Colonic mucosa (tissue), 4 donors: ENCODE data around the gene VEPH1. TPM values are rescaled to one million over a fixed set of nuclear protein-coding genes. Genes with fewer than 3 reads are reported as not detected.

Experiments used
- DNase-seq: peaks from one replicate; pipeline ENCODE4 v3.0.0-alpha.2; 2020
- H3K27ac ChIP-seq: fragments of 200-600 bp; one replicate; pipeline ENCODE4 v1.8.0; 2021
- H3K27me3 ChIP-seq: fragments of 200-600 bp; one replicate; pipeline ENCODE4 v1.8.0; 2021
- H3K36me3 ChIP-seq: fragments of 200-600 bp; one replicate; pipeline ENCODE4 v1.8.0; 2021
- H3K4me1 ChIP-seq: fragments of 200-600 bp; one replicate; pipeline ENCODE4 v1.8.0; 2021; ENCODE audit warnings: mild to moderate bottlenecking
- H3K4me3 ChIP-seq: fragments of 200-600 bp; one replicate; pipeline ENCODE4 v1.8.0; 2021
- H3K9ac ChIP-seq, 2 donors: one replicate each; pipeline ENCODE4 v1.7.0; 2013; ENCODE audit warnings: control low read depth in 2 of 2, low read depth in 2 of 2, low read length in 2 of 2
- H3K9me3 ChIP-seq: fragments of 200-600 bp; one replicate; pipeline ENCODE4 v1.8.0; 2021
- CTCF ChIP-seq: fragments of 200-600 bp; IDR thresholded peaks from one replicate; pipeline ENCODE4 v1.8.0; 2022; ENCODE audit warnings: antibody characterized with exemption, mild to moderate bottlenecking
- intact Hi-C: fragments of 100-400 bp; cut with DNase I; formaldehyde crosslinking; loops from one replicate; pipeline ENCODE4 v1.14.1; 2022
- total RNA-seq, 2 donors: library from RNA; stranded (reverse); fragmentation: NEBNext Ultra II Directional in 1 of 2; extraction: Animal tissue kit (Norgen Biotek cat#: 25700) in 1 of 2; gene quantifications; one replicate each; pipeline ENCODE4 v1.2.1, GENCODE V29; 2021
- donor health status: healthy.
- donor health status: DM: no; HTN: no; CAD: no.
- donor health status: DM: no; HTN: no; CAD: no.

The VEPH1 gene
- total RNA-seq, 2 donors from 2014 or later: 1.3 to 2.7 TPM

- no peak for TF ChIP-seq CTCF
- no peaks in the 10 kb centered on the region for H3K9me3 ChIP-seq
- no peak overlapping the region for H3K4me3 ChIP-seq
- no peak overlapping the region for H3K9ac ChIP-seq
- H3K27me3 ChIP-seq: no peaks in the 10 kb centered on the region
- no peaks in the 10 kb centered on the region for H3K4me1 ChIP-seq
- H3K36me3 ChIP-seq: no peaks in the 10 kb centered on the region
- intact Hi-C loops: no loop called here
- H3K27ac ChIP-seq: no peak overlapping the region
- no peak for DNase-seq
Observed at GRCh38 chr3:157373783-157374182, 129.4 kb downstream of the VEPH1 start.

- Histone ChIP-seq H3K9ac (no peak overlapping the region), H3K27me3 (no peaks in the 10 kb centered on the region), H3K27ac (no peak overlapping the region), H3K4me1 (no peaks in the 10 kb centered on the region), H3K4me3 (no peak overlapping the region), H3K9me3 (no peaks in the 10 kb centered on the region), H3K36me3 (no peaks in the 10 kb centered on the region)
- intact Hi-C loops: no loop called here
- no peak for DNase-seq
- no peak for TF ChIP-seq CTCF
Observed at GRCh38 chr3:157370867-157371266, 132.3 kb downstream of the VEPH1 start.

- DNase-seq: no peak
- intact Hi-C loops: no loop called here
- TF ChIP-seq CTCF: no peak
- no peaks in the 10 kb centered on the region for H3K36me3 ChIP-seq
- H3K4me1 ChIP-seq: no peaks in the 10 kb centered on the region
- no peak overlapping the region for H3K27ac ChIP-seq
- no peak overlapping the region for H3K4me3 ChIP-seq
- H3K9ac ChIP-seq: no peak overlapping the region
- no peaks in the 10 kb centered on the region for H3K27me3 ChIP-seq
- no peaks in the 10 kb centered on the region for H3K9me3 ChIP-seq
Observed at GRCh38 chr3:157369727-157370421, 133.3 kb downstream of the VEPH1 start.

- intact Hi-C loops: no loop called here
Observed at GRCh38 chr3:157368171-157368570, 135.0 kb downstream of the VEPH1 start.

GRCh38 chr3:157363393-157363792, 139.8 kb downstream of the VEPH1 start:
- DNase-seq: no peak
- Histone ChIP-seq H3K9me3 (no peaks in the 10 kb centered on the region), H3K36me3 (no peaks in the 10 kb centered on the region), H3K4me3 (no peak overlapping the region), H3K9ac (no peak overlapping the region), H3K27me3 (no peaks in the 10 kb centered on the region), H3K27ac (no peak overlapping the region), H3K4me1 (no peaks in the 10 kb centered on the region)
- no peak for TF ChIP-seq CTCF
- intact Hi-C loops: no loop called here

More at GRCh38 chr3:157368171-157368570, 135.0 kb downstream of the VEPH1 start:
- no peak overlapping the region for H3K27ac ChIP-seq
- no peaks in the 10 kb centered on the region for H3K27me3 ChIP-seq
- no peak for TF ChIP-seq CTCF
- H3K4me1 ChIP-seq: no peaks in the 10 kb centered on the region
- no peak overlapping the region for H3K9ac ChIP-seq
- no peak overlapping the region for H3K4me3 ChIP-seq
- H3K36me3 ChIP-seq: no peaks in the 10 kb centered on the region
- no peak for DNase-seq
- no peaks in the 10 kb centered on the region for H3K9me3 ChIP-seq
